GM19238 (cell line): ENCODE measurements around the gene AFAP1L2.
"Not testable (repeated sequence)": the region's sequence is repeated elsewhere in the genome, so short reads cannot be mapped to it uniquely, and the experiment has no call there.

ENCODE experiments used
- DNase-seq: peaks from one replicate; pipeline ENCODE4 v3.0.0; 2011; ENCODE audit warnings: low spot score; ENCODE audit not compliant: insufficient read length

AFAP1L2 gene

GRCh38 chr10:114362826-114363355 is 41.4 kb downstream of the AFAP1L2 start:
- no peak for DNase-seq

GRCh38 chr10:114359953-114360345 is 44.4 kb downstream of the AFAP1L2 start:
- no peak for DNase-seq

- no peak for DNase-seq
Measured at GRCh38 chr10:114359041-114359952, 45.0 kb downstream of the AFAP1L2 start.

GRCh38 chr10:114357515-114357996 is 46.7 kb downstream of the AFAP1L2 start:
- no peak for DNase-seq

- DNase-seq = no peak
Measured at GRCh38 chr10:114356751-114357514, 47.4 kb downstream of the AFAP1L2 start.

GRCh38 chr10:114356126-114356525 is 48.2 kb downstream of the AFAP1L2 start:
- DNase-seq = no peak

GRCh38 chr10:114353383-114353782 is 50.9 kb downstream of the AFAP1L2 start:
- no peak for DNase-seq

GRCh38 chr10:114352653-114353298 is 51.5 kb downstream of the AFAP1L2 start:
- DNase-seq = no peak

- DNase-seq = no peak
Measured at GRCh38 chr10:114350751-114351150, 53.6 kb downstream of the AFAP1L2 start.

- no peak for DNase-seq
Measured at GRCh38 chr10:114349522-114350215, 54.6 kb downstream of the AFAP1L2 start.

- not testable (repeated sequence) for DNase-seq
Measured at GRCh38 chr10:114349071-114349470, 55.2 kb downstream of the AFAP1L2 start.

- DNase-seq = no peak
Measured at GRCh38 chr10:114347791-114348190, 56.5 kb downstream of the AFAP1L2 start.

GRCh38 chr10:114347241-114347640 is 57.1 kb downstream of the AFAP1L2 start:
- DNase-seq = no peak

- no peak for DNase-seq
Measured at GRCh38 chr10:114346176-114347031, 57.9 kb downstream of the AFAP1L2 start.

- DNase-seq = no peak
Measured at GRCh38 chr10:114345701-114346100, 58.6 kb downstream of the AFAP1L2 start.

- no peak for DNase-seq
Measured at GRCh38 chr10:114343623-114344505, 60.4 kb downstream of the AFAP1L2 start.

- no peak for DNase-seq
Measured at GRCh38 chr10:114342976-114343375, 61.3 kb downstream of the AFAP1L2 start.

- DNase-seq = no peak
Measured at GRCh38 chr10:114340816-114341215, 63.5 kb downstream of the AFAP1L2 start.
